ENCODE data around the gene COMT. TPM values are rescaled to one million over a fixed set of nuclear protein-coding genes. Genes with fewer than 3 reads are reported as not detected.

The COMT gene
- total RNA-seq, 1 experiment from 2014 or later, result 109 TPM

DNA sequence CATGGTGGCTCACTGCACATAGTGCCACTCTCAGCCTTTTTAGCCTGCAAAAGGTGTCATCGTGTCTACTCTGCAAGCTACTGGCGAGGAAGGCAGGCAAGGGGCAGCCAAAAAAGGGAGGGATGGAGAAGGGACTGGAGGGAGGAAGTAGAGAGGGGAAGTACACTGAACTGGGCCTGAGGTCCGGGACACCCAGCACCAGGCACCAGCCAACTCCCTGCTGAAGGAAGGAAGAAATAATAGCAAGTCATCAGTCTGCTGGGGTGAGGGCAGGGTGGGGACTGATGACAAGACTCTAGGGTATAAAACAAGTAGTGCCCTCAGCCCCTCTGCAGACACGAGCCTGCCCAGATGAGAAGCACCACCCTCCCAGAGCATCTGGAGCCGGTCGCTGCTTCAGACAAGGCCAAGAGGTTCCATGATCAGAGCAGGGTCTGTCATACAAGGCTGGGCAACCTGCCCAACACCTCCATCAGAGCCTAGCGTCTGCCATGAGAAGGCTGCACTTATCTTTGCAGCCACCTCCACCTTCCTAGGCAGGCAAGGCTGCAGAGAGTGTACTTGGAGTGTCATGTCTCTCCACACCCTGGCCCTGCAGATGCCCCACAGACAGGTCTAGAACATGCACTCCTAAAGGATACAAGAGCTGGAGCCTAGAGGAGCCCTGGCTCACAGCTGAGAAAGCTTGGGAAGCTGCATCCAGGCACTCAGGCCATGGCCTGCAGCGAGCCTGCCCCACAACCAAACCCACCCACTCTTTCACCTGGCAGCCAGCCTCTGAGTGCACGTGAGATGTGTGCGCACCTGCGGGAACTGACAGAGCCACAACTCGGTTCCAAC lies 9.0 kb upstream of the COMT start:
- Histone ChIP-seq H3K4me2 (ENCODE audit: low read length) (no peak overlapping the region), H3K4me3 (replicated peaks in 1 of 2; ENCODE audit: low read depth in 1 of 2, low read length in 2 of 2) (no peak overlapping the region), H2AFZ (ENCODE audit: low read depth, low read length, poor library complexity, severe bottlenecking) (no peak overlapping the region), H3K9me3 (ENCODE audit: control insufficient read depth in 1 of 2, insufficient read depth in 1 of 2, low read depth in 1 of 2, low read length in 2 of 2) (no peaks in the 10 kb centered on the region), H3K27ac (ENCODE audit: low read depth, low read length) (no peak overlapping the region), H4K20me1 (ENCODE audit: insufficient read depth) (no peaks in the 10 kb centered on the region), H3K79me2 (ENCODE audit: insufficient read depth, low read length) (no peaks in the 10 kb centered on the region), H3K9ac (ENCODE audit: low read length) (no peak overlapping the region), H3K27me3 (ENCODE audit: insufficient read depth, low read length) (no peaks in the 10 kb centered on the region), H3K36me3 (ENCODE audit: control insufficient read depth in 1 of 2, insufficient read depth in 2 of 2, low read length in 2 of 2) (peaks cover 0 to 4% of the 10 kb centered on the region in 2 experiments; a peak in 1 of 4 replicates), H3K4me1 (ENCODE audit: control insufficient read depth in 1 of 2, insufficient read depth in 2 of 2, low read length in 2 of 2) (no peaks in the 10 kb centered on the region), H3K9me2 (ENCODE audit: insufficient read depth) (no peaks in the 10 kb centered on the region)
- BruUV-seq (replicated peaks), result no TSS peak
- ChIA-PET CTCF (no interaction called here), RAD21 (ENCODE audit: low non-redundant PET in 1 of 2, low total read pairs in 2 of 2, uncharacterized antibody in 2 of 2, unreplicated experiment in 2 of 2) (no interaction called here), POLR2A (interaction anchor here (1.7 kb wide), 1 partner anchor 10 kb away, joined by 6 read pairs; no protein-coding TSS in a partner anchor)
- TF ChIP-seq, protein P1, sequence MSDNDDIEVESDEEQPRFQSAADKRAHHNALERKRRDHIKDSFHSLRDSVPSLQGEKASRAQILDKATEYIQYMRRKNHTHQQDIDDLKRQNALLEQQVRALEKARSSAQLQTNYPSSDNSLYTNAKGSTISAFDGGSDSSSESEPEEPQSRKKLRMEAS (IDR thresholded peaks at IDR 0.05), result no peak
- TF ChIP-seq, protein P2, sequence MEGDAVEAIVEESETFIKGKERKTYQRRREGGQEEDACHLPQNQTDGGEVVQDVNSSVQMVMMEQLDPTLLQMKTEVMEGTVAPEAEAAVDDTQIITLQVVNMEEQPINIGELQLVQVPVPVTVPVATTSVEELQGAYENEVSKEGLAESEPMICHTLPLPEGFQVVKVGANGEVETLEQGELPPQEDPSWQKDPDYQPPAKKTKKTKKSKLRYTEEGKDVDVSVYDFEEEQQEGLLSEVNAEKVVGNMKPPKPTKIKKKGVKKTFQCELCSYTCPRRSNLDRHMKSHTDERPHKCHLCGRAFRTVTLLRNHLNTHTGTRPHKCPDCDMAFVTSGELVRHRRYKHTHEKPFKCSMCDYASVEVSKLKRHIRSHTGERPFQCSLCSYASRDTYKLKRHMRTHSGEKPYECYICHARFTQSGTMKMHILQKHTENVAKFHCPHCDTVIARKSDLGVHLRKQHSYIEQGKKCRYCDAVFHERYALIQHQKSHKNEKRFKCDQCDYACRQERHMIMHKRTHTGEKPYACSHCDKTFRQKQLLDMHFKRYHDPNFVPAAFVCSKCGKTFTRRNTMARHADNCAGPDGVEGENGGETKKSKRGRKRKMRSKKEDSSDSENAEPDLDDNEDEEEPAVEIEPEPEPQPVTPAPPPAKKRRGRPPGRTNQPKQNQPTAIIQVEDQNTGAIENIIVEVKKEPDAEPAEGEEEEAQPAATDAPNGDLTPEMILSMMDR (IDR thresholded peaks at IDR 0.05 in 2 of 3, conservative IDR thresholded peaks at IDR 0.05 in 1 of 3; ENCODE audit: borderline replicate concordance in 1 of 3, insufficient read depth in 1 of 3, low read depth in 2 of 3, low read length in 2 of 3), result no peak
- TF ChIP-seq, protein P3, sequence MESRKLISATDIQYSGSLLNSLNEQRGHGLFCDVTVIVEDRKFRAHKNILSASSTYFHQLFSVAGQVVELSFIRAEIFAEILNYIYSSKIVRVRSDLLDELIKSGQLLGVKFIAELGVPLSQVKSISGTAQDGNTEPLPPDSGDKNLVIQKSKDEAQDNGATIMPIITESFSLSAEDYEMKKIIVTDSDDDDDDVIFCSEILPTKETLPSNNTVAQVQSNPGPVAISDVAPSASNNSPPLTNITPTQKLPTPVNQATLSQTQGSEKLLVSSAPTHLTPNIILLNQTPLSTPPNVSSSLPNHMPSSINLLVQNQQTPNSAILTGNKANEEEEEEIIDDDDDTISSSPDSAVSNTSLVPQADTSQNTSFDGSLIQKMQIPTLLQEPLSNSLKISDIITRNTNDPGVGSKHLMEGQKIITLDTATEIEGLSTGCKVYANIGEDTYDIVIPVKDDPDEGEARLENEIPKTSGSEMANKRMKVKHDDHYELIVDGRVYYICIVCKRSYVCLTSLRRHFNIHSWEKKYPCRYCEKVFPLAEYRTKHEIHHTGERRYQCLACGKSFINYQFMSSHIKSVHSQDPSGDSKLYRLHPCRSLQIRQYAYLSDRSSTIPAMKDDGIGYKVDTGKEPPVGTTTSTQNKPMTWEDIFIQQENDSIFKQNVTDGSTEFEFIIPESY (IDR thresholded peaks at IDR 0.05; ENCODE audit: extremely low read depth, insufficient replicate concordance, low read length), result no peak
- TF ChIP-seq CEBPB (IDR thresholded peaks at IDR 0.05; ENCODE audit: low read depth) (no peak), SRF (IDR thresholded peaks at IDR 0.05; ENCODE audit: low read depth) (no peak), RAD21 (IDR thresholded peaks at IDR 0.05; ENCODE audit: low read depth) (no peak), EZH2phosphoT487 (IDR thresholded peaks at IDR 0.05; ENCODE audit: borderline replicate concordance) (no peak), EGR1 (IDR thresholded peaks at IDR 0.05; ENCODE audit: low read depth) (no peak), SIN3A (IDR thresholded peaks at IDR 0.05; ENCODE audit: low read depth) (no peak), FOSL1 (IDR thresholded peaks at IDR 0.05; ENCODE audit: low read depth) (no peak), POLR2AphosphoS5 (IDR thresholded peaks at IDR 0.05; ENCODE audit: low read depth, low read length) (no peak)
- TF ChIP-seq, protein P4, sequence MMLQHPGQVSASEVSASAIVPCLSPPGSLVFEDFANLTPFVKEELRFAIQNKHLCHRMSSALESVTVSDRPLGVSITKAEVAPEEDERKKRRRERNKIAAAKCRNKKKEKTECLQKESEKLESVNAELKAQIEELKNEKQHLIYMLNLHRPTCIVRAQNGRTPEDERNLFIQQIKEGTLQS (IDR thresholded peaks at IDR 0.05), result no peak
- intact Hi-C loops (cut with micrococcal nuclease), result no loop called here
- ATAC-seq (no peak), DNase-seq (ENCODE audit: low read depth, low spot score) (no peak)
